ENCODE measurements around the gene PRSS2. TPM values are rescaled to one million over a fixed set of nuclear protein-coding genes. Genes with fewer than 3 reads are reported as not detected.

The PRSS2 gene
- total RNA-seq, 4 donors from 2014 or later: 1.2 TPM; not detected in 3

DNA sequence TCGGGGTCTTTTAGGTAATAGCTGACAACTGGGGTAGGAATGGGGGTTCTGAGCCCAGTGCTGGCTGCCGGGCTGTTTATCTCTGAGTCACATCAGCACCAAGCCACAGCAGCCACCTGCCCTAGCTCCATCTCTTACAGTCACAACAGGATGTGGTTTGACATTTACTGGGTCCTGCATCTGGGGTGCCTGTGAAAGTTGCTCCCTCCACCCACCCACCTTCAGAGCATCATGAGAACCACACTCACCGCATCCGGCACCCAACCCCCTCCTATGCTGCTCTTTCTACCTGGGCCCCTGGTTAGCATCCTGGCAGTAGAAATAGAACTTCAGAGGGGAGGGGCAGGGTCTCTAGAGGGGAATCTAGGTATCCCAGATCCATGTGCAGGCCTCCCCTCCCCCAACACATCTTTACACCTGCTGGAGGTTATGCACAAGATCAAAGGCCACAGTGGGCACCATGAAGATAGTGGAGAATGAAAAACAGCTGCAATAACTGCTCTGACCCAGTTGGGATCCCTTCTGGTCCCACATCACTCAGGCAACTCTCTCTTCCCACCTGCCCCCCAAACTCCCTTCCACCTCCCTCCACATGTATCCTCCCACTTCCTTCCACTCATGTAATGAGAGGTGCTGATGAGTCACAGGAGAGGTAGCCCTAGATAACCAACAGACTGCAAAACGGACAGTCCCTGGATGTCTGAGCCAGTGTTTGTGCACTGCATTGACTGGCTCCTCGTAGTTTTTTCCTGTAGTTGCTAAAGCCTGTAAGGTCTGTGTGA is 38.2 kb downstream of the PRSS2 start:
- no peak overlapping the region for H3K4me3 ChIP-seq (ENCODE audit: low read depth, poor library complexity, severe bottlenecking)
- TF ChIP-seq, protein P1, sequence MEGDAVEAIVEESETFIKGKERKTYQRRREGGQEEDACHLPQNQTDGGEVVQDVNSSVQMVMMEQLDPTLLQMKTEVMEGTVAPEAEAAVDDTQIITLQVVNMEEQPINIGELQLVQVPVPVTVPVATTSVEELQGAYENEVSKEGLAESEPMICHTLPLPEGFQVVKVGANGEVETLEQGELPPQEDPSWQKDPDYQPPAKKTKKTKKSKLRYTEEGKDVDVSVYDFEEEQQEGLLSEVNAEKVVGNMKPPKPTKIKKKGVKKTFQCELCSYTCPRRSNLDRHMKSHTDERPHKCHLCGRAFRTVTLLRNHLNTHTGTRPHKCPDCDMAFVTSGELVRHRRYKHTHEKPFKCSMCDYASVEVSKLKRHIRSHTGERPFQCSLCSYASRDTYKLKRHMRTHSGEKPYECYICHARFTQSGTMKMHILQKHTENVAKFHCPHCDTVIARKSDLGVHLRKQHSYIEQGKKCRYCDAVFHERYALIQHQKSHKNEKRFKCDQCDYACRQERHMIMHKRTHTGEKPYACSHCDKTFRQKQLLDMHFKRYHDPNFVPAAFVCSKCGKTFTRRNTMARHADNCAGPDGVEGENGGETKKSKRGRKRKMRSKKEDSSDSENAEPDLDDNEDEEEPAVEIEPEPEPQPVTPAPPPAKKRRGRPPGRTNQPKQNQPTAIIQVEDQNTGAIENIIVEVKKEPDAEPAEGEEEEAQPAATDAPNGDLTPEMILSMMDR (IDR thresholded peaks at IDR 0.05): no peak
- no peak for TF ChIP-seq POLR2A (IDR thresholded peaks at IDR 0.05)
- WGBS, 2 donors: 58 to 74% methylated on average over 6 of the region's 6 CpGs
- intact Hi-C loops (cut with DNase I; ENCODE audit: low total_unique reads): no loop called here
- no peak for DNase-seq (ENCODE audit: low spot score in 2 of 2)

DNA sequence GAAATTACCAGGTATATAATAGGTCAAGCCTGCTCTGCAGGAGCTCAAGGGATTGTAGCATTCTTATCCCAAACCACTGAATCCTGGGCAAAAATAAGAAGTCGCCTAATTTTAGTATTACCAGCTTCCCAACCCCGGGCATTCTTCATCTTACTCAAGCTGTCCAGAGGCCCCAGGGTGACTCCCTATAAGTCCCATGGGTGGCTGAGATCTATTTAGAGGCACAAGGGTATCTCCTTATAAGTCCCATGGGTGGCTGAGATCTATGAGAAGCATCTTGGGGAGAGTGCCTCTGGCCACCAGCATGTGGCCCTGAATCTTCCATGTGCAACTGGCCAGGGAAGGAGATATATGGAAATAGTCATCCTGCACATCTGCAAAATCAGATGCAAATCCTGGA is 38.9 kb downstream of the PRSS2 start:
- intact Hi-C loops (cut with DNase I; ENCODE audit: low total_unique reads): no loop called here
- 78 to 84% methylated on average over 2 of the region's 2 CpGs for WGBS, 2 donors

DNA sequence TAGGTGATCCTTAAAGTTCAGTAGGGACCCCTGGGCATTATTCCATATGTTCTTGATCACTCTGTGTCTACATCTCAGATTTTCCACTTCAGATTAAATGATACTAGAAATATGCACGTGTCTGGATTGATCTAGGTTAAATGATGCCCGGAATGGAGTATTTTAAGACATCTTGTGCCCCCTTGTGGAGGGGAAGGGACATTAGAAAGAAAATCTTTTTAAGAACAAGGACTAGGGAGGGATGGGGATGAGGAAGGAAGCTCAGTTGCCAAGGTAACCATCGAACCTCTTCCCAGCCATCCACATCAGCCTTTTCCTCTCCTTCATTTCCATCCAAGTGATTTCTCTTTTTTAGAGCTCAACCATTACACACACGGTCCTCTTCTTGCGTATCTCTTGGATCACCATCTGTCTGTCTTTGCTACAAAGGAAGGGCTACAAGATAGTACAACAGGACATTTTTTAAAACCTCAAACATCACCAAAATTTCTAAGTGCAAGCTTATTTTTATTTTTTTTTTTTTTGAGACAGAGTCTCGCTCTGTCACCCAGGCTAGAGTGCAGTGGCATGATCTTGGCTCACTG is 40.5 kb downstream of the PRSS2 start:
- intact Hi-C loops (cut with DNase I; ENCODE audit: low total_unique reads): no loop called here
- TF ChIP-seq, protein P1 (IDR thresholded peaks at IDR 0.05): no peak
- TF ChIP-seq POLR2A (IDR thresholded peaks at IDR 0.05): no peak

More for the DNA sequence above, 38.9 kb downstream of the PRSS2 start:
- TF ChIP-seq, protein P1 (IDR thresholded peaks at IDR 0.05): no peak
- TF ChIP-seq POLR2A (IDR thresholded peaks at IDR 0.05): no peak
- no peak for DNase-seq (ENCODE audit: low spot score in 2 of 2)
- H3K4me3 ChIP-seq (ENCODE audit: low read depth, poor library complexity, severe bottlenecking): no peak overlapping the region

DNA sequence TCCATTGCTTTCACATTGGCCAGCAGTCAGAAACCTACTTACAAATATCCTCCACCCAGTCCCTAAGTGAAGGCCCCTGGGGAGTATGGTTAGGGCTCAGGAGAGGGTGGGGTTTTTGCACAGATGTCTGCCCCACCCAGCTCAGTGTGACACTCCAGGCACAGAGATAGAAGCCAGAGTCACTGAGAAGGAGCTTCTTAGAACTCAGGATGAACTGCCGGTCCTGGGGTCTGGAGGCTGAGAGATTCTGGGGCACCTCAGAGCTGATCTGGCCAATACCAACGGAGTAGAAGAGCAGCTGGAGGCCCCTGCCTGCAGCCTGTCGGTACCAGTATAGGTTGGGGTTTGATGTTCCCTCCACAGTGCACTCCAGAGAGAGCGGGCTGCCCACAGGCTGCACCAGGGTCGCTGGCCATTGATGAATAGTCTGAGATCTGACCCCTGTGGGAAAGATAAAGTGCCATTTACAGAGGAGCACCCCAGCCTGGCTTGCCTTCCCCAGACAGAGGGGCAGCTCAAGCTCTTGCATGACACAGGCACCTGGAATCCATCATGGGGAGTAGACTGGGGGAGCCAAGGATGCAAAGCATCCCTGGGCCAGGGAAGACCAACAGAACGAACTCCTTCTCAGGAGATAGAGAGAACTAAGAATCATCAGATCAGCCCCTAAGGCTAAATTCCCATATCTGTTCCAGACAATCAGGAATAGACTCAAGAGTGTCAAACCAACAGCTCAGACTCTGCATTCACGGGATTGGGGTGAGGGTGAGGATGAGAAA is 41.9 kb downstream of the PRSS2 start:
- no peak for DNase-seq (ENCODE audit: low spot score in 2 of 2)
- TF ChIP-seq, protein P1 (IDR thresholded peaks at IDR 0.05): no peak
- TF ChIP-seq POLR2A (IDR thresholded peaks at IDR 0.05): no peak
- WGBS, 2 donors: 51 to 53% methylated on average over 7 of the region's 7 CpGs
- no peak overlapping the region for H3K4me3 ChIP-seq (ENCODE audit: low read depth, poor library complexity, severe bottlenecking)
- intact Hi-C loops (cut with DNase I; ENCODE audit: low total_unique reads): no loop called here

More for the DNA sequence above, 40.5 kb downstream of the PRSS2 start:
- H3K4me3 ChIP-seq (ENCODE audit: low read depth, poor library complexity, severe bottlenecking): no peak overlapping the region
- 29 to 34% methylated on average over 6 of the region's 6 CpGs for WGBS, 2 donors
- DNase-seq (ENCODE audit: low spot score in 2 of 2): no peak

DNA sequence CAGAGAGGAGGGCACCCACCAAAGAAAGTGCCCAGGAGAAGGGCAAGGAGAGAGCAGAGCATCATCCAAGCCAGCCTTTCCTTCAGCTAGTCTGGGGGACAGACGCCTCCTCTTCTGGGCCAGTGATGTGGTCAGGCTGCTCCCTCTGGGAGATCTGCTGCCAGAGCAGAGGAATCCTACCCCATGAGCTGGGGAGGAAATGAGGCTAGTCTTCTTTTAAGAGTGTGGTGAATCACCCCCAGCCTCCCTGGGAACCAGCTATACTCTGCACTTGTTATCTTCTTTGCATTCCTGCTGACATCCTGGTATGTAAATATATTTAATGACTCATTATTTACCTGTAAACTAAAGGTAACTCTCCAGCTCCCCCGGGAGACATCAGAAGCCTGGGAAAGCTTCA is 42.5 kb downstream of the PRSS2 start:
- intact Hi-C loops (cut with DNase I; ENCODE audit: low total_unique reads): no loop called here
- DNase-seq (ENCODE audit: low spot score in 2 of 2): no peak
- no peak overlapping the region for H3K4me3 ChIP-seq (ENCODE audit: low read depth, poor library complexity, severe bottlenecking)
- WGBS, 2 donors: 15 to 19% methylated on average over 2 of the region's 2 CpGs
- TF ChIP-seq, protein P1 (IDR thresholded peaks at IDR 0.05): no peak
- no peak for TF ChIP-seq POLR2A (IDR thresholded peaks at IDR 0.05)

All from lower leg skin (tissue), 4 donors.